A172 (cell line): Measurements from ENCODE around the gene DPP3. TPM values are rescaled to one million over a fixed set of nuclear protein-coding genes. Genes with fewer than 3 reads are reported as not detected.

Source experiments
- total RNA-seq: library from RNA; depleted of rRNA; stranded (reverse); fragments of >200 nt; shearing (Covaris generic); gene quantifications from 2 replicates; pipeline ENCODE4 v1.2.3, GENCODE V29; 2014; rRNA removed

DPP3 gene
- total RNA-seq, 1 experiment from 2014 or later, result 79.7 TPM

Other genes starting within 250 kb of the DPP3 start
- 21.4 and 28.2 TPM in 2 replicates for gene KLC2, start 222.7 kb upstream of the DPP3 start, total RNA-seq
- gene RAB1B, start 211.8 kb upstream of the DPP3 start, total RNA-seq, result 132 and 133 TPM in 2 replicates
- 0.72 and 1.9 TPM in 2 replicates for gene CNIH2, start 202.3 kb upstream of the DPP3 start, total RNA-seq
- gene YIF1A, start 191.3 kb upstream of the DPP3 start, total RNA-seq, result 86.1 and 109 TPM in 2 replicates
- gene TMEM151A, start 188.5 kb upstream of the DPP3 start, total RNA-seq, result 0.05 TPM in 1 of 2 replicates, not detected in the other
- not detected in 2 replicates for gene CD248, start 163.4 kb upstream of the DPP3 start, total RNA-seq
- 15.6 and 15.7 TPM in 2 replicates for gene RIN1, start 144.0 kb upstream of the DPP3 start, total RNA-seq
- 95.8 and 104 TPM in 2 replicates for gene BRMS1, start 135.3 kb upstream of the DPP3 start, total RNA-seq
- gene B4GAT1, start 132.8 kb upstream of the DPP3 start, total RNA-seq, result 47.0 and 54.1 TPM in 2 replicates
- not detected in 2 replicates for gene SLC29A2, start 108.7 kb upstream of the DPP3 start, total RNA-seq
- not detected in 2 replicates for gene NPAS4, start 59.4 kb upstream of the DPP3 start, total RNA-seq
- 80.0 and 127 TPM in 2 replicates for gene MRPL11, start 41.6 kb upstream of the DPP3 start, total RNA-seq
- 13.3 and 16.1 TPM in 2 replicates for gene PELI3, start 13.5 kb upstream of the DPP3 start, total RNA-seq
- gene BBS1, start 30.2 kb downstream of the DPP3 start, total RNA-seq, result 14.7 and 22.0 TPM in 2 replicates
- 17.4 and 21.5 TPM in 2 replicates for gene ZDHHC24, start 65.6 kb downstream of the DPP3 start, total RNA-seq
- gene ACTN3, start 66.5 kb downstream of the DPP3 start, total RNA-seq, result 11.2 TPM in 1 of 2 replicates, not detected in the other
- gene CTSF, start 88.2 kb downstream of the DPP3 start, total RNA-seq, result 1.6 and 7.8 TPM in 2 replicates
- 0.31 and 1.2 TPM in 2 replicates for gene CCDC87, start 112.6 kb downstream of the DPP3 start, total RNA-seq
- 12.4 and 16.6 TPM in 2 replicates for gene CCS, start 112.8 kb downstream of the DPP3 start, total RNA-seq
- 42.8 and 43.4 TPM in 2 replicates for gene RBM14, start 136.2 kb downstream of the DPP3 start, total RNA-seq
- 92.5 and 94.1 TPM in 2 replicates for gene RBM4, start 158.3 kb downstream of the DPP3 start, total RNA-seq
- gene RBM4B, start 197.5 kb downstream of the DPP3 start, total RNA-seq, result 24.9 and 27.7 TPM in 2 replicates
- gene SPTBN2, start 248.8 kb downstream of the DPP3 start, total RNA-seq, result 31.6 and 33.4 TPM in 2 replicates